ENCODE measurements around the gene BST2. TPM values are rescaled to one million over a fixed set of nuclear protein-coding genes. Genes with fewer than 3 reads are reported as not detected.

BST2 gene
- polyA plus RNA-seq, 1 of the 3 experiments (the other 2 are of a cell fraction): 5.7 TPM

DNA sequence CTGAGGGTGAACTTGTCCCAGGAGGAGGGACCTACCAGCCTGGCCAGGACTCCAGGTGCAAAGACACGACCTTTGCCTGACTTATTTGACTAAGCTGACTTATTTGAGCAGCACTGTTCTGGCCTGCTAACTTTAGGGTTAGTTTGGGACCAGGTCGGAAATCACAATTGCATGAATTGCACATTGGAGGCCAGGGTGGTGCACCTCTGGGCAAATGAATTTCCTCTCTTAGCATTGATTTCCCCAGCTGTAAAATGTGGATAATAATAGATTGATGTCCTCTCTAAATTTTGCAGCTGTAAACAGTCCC, 1.4 kb upstream of the BST2 start:
- WGBS (ENCODE audit: low lambda C conversion rate): 72% methylated on average over 2 of the region's 2 CpGs
- Histone ChIP-seq H3K4me1 (ENCODE audit: control insufficient read depth in 1 of 2, insufficient read depth in 2 of 2, low read depth in 1 of 2, low read length in 1 of 2) (peaks cover 0 to 23% of the 10 kb centered on the region in 2 experiments; a peak in 1 of 4 replicates), H3K36me3 (replicated peaks in 1 of 2; ENCODE audit: control insufficient read depth in 1 of 2, insufficient read depth in 2 of 2, low read length in 1 of 2) (no peaks in the 10 kb centered on the region), H3K27ac (ENCODE audit: low read depth in 2 of 2, low read length in 1 of 2) (no peak overlapping the region), H2AFZ (ENCODE audit: low read depth) (no peak overlapping the region), H3K9me3 (no peaks in the 10 kb centered on the region), H3K9me2 (no peaks in the 10 kb centered on the region), H3F3A (replicated peaks; ENCODE audit: insufficient read depth) (no peaks in the 10 kb centered on the region), H3K9ac (no peak overlapping the region), H3K4me3 (ENCODE audit: low read depth in 2 of 2, low read length in 1 of 2) (no peak overlapping the region), H3K79me2 (ENCODE audit: insufficient read depth) (no peaks in the 10 kb centered on the region), H3K27me3 (ENCODE audit: insufficient read depth) (no peaks in the 10 kb centered on the region), H4K20me1 (ENCODE audit: insufficient read depth) (no peaks in the 10 kb centered on the region), H3K4me2 (no peak overlapping the region)
- DNase-seq: no peak
- CTCF ChIA-PET: interaction anchor here (0.6 to 1.2 kb wide), 3 partner anchors 15 to 59 kb away, joined by 3 to 5 read pairs (median 3); no protein-coding TSS in a partner anchor
- TF ChIP-seq EZH2phosphoT487 (IDR thresholded peaks at IDR 0.05; ENCODE audit: borderline replicate concordance, low read depth) (no peak), FOSL2 (IDR thresholded peaks at IDR 0.05; ENCODE audit: borderline replicate concordance, low read depth) (no peak), FOXM1 (IDR thresholded peaks at IDR 0.05; ENCODE audit: low read depth) (no peak)
- POLR2A ChIA-PET: no interaction called here

- no peak overlapping the region for H3K4me2 ChIP-seq
- WGBS (ENCODE audit: low lambda C conversion rate): 90% methylated on average over 10 of the region's 10 CpGs
- H4K20me1 ChIP-seq (ENCODE audit: insufficient read depth): no peaks in the 10 kb centered on the region
- TF ChIP-seq FOXM1 (IDR thresholded peaks at IDR 0.05; ENCODE audit: low read depth): no peak
- no peak for TF ChIP-seq YY1 (IDR thresholded peaks at IDR 0.05; ENCODE audit: low read depth)
- TF ChIP-seq FOSL2 (IDR thresholded peaks at IDR 0.05; ENCODE audit: borderline replicate concordance, low read depth): no peak
- no peak for TF ChIP-seq ELF1 (IDR thresholded peaks at IDR 0.05)
- no peak for TF ChIP-seq FOXJ3 (CRISPR knock-in tag; IDR thresholded peaks at IDR 0.05)
- TF ChIP-seq SIN3A (IDR thresholded peaks at IDR 0.05; ENCODE audit: borderline replicate concordance, low read depth, low read length): no peak
- no peak for TF ChIP-seq RCOR1 (IDR thresholded peaks at IDR 0.05; ENCODE audit: low read length)
- TF ChIP-seq NRF1 (IDR thresholded peaks at IDR 0.05; ENCODE audit: low read depth, low read length): no peak
- no peak for TF ChIP-seq EZH2phosphoT487 (IDR thresholded peaks at IDR 0.05; ENCODE audit: borderline replicate concordance, low read depth)
- TF ChIP-seq RFX5 (IDR thresholded peaks at IDR 0.05; ENCODE audit: low read length): no peak
- no peaks in the 10 kb centered on the region for H3K27me3 ChIP-seq (ENCODE audit: insufficient read depth)
- peak; percentile 10 for DNase-seq
- H2AFZ ChIP-seq (ENCODE audit: low read depth): no peak overlapping the region; the same call in 1 of the 2 replicates
- H3K9me3 ChIP-seq: no peaks in the 10 kb centered on the region
- H3K9ac ChIP-seq: no peak overlapping the region
- POLR2A ChIA-PET: no interaction called here
- no peaks in the 10 kb centered on the region for H3F3A ChIP-seq (replicated peaks; ENCODE audit: insufficient read depth)
- H3K4me1 ChIP-seq (ENCODE audit: control insufficient read depth in 1 of 2, insufficient read depth in 2 of 2, low read depth in 1 of 2, low read length in 1 of 2): peaks cover 0 to 23% of the 10 kb centered on the region in 2 experiments; a peak in 1 of 4 replicates
- CTCF ChIA-PET: interaction anchor here (0.6 to 1.5 kb wide), 4 partner anchors 14 to 20 kb away, joined by 3 to 8 read pairs (median 4); no protein-coding TSS in a partner anchor
- H3K4me3 ChIP-seq (ENCODE audit: low read depth in 2 of 2, low read length in 1 of 2): no peak overlapping the region
- no peaks in the 10 kb centered on the region for H3K36me3 ChIP-seq (replicated peaks in 1 of 2; ENCODE audit: control insufficient read depth in 1 of 2, insufficient read depth in 2 of 2, low read length in 1 of 2)
- H3K27ac ChIP-seq (ENCODE audit: low read depth in 2 of 2, low read length in 1 of 2): peak overlapping the region in 1 of 2 experiments; percentile 9; a peak in 1 of 4 replicates
- no peaks in the 10 kb centered on the region for H3K9me2 ChIP-seq
- no peaks in the 10 kb centered on the region for H3K79me2 ChIP-seq (ENCODE audit: insufficient read depth)
Measured at GRCh38 chr19:17406046-17406886, 836 bp upstream of the BST2 start.
